NCI-H1092 treated with DMSO at 0.1 percent for 48 hours (cell line): ENCODE measurements around the gene SCAF11.
A peak's percentile ranks its signal among the peaks of the same experiment; 100 is the strongest.

Source experiments
- DNase-seq: peaks from one replicate; lab custom pipeline; 2025; lab: John Stamatoyannopoulos, UW

SCAF11 gene

DNA sequence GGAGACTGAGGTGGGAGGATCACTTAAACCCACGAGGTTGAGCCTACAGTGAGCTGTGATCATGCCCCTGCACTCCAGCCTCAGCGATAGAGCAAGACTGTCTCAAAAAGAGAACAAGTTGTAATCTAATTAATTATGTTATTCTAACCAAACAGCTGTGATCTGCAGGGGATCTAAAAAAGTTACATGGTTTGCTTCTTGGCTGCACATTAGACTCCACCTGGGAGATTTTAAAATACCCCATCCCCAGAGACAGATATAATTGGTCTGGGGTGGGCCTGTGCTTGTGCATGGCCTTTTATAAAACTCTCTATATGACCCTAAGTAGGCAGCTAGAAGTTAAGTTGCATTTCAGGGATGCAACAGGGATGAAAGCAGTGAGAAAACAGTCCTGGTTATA is 76.7 kb downstream of the SCAF11 start:
- DNase-seq = no peak

DNA sequence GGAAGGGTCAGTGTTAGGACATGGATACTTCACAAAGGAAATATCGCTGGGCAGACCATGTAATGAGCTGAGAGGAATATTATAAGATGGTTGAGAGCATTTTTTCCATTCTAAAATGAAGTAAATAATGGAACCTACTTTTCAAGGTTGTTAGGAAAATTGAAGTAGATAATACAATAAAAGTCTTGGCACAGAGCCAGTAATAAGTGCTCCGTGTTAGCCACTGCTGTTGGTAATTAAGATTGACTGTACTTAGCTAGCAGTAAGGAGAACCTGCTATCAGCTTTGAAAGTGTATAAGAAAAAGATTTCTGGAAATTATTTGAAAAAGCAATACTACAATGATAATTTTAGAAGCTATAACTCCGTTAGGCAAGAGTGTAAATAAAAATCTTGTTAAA is 77.6 kb downstream of the SCAF11 start:
- DNase-seq = peak; percentile 69

DNA sequence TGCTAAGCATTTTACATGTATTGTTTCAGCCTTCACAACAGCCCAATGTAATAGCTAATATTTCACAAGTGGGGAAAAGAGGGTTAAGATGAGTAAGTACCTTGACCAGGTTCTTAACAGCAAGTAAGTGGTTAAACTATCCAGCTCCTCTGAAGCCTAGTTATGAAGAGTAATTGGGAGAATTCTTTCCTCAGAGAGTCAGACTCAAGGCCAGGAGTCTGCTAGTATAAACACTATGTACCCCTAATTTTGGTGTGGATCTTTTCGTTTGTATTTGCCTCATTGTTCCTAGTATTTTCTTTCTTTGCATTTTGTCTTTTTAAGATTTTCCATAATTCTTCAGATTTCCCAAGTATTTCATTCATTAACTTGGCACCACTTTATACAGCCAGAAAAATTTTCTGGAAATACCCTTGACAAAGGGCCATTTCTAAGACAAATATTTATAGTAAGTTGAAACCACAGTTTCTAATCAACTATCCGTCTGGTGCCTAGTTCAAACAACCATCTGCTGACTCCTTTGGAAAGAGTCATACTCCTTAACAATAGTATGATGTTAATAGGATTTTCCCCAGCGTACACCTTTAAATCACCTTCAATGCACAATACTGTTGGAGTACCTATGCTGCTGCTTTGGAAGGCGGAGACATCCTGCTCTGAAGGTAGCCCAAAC is 81.2 kb downstream of the SCAF11 start:
- DNase-seq = no peak

DNA sequence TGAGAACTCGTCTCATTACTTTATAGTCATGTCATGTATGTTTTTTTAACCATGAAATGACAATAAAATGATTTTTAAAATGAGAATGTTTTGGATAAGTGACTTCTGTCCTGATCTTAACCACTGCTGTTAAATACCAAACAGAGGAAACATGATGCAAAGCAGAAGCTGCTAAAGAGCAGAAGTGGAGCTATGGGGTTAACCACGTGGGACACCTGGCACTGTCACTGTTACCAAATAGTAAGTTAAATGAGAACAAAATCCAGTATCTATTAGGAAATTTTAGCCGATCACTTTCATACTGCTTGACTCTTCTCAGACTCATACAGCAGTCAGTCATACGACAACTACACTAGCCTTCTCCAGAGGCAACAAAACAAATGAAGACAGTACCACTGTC is 82.4 kb downstream of the SCAF11 start:
- DNase-seq = no peak

DNA sequence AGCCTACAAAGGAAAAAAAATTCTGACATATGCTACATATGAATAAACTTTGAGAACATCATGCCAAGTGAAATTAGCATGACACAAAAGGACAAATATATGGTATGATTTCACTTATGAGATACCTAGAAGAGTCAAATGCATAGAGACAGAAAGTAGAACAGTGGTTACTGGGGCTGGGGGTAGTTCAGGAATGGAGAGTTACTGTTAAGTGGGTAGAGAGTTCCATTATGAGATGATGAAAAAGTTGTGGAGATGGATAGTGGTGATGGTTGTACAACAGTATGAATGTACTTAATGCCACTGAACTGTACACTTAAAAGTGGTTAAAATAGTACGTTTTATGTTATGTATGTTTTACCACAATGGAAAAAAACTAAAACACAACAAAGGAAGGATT is 92.3 kb downstream of the SCAF11 start:
- no peak for DNase-seq

DNA sequence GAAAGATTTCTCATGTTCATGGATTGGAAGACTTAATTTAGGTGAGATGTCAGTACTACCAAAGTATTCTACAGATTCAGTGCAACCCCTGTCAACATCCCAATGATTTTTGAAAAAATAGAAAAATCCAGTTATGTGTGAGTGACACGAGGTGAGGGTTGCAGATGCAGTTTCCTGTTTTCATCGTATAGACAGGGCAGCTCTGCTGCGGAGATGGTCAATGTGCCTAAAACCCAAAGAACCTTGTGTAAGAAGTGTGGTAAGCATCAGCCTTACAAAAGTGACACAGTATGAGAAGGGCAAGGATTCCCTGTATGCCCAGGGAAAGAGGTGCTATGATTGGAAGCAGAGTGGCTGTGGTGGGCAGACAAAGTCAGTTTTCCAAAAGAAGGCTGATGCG is 94.4 kb downstream of the SCAF11 start:
- no peak for DNase-seq

DNA sequence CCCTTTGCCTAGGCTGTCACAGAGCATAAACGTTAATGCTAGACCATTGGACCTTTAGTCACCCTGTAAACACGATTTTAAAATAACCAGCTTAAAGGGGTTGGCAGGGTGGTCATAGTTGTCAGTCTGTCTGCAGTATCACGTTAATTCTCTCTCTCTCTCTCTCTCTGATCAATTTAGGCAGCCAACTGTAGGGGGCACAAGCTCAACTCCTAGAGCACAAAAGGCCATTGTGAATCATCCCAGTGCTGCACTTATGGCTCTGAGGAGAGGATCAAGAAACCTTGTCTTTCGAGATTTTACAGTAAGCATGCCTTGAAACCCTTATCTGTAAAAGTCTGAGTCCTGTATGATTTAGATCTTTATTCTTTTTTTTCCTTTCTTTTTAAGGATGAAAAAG is 97.1 kb downstream of the SCAF11 start:
- no peak for DNase-seq

DNA sequence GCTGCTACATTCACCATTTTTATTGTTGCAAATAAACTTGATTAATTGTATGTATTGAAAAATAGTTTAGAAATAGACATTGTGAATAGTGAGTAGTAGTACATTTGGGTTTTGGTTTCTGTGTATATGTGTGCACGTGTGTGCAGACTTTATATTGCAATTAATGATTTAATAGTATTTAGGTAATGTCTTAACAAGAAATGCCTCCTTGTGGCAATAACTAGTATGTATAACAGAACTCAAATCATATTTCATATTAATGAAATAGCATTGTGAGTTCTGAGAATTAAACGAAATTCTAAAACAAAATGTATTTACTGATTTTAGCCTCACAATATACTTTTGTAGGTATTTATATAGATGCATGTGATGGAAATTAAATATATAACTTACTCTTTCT is 100.1 kb downstream of the SCAF11 start:
- DNase-seq = no peak

DNA sequence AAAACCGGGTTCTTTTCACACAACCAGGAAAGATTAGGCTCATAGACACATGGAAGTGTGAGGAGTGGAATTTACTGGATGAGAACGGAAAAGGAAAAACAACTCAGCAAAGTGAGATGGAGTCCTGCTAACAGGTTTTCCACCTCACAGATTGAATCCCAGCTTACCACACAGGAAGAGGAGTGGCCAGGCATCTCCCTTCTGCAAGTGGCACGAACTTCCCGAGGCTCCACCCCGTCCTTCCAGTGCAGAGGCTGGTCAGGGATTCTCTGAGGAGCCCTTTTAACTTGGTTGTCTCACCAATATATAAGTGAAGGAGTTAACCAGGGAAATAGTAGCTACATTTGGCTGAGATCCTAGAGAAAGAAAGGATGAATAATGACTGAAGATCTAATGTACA is 102.8 kb downstream of the SCAF11 start:
- no peak for DNase-seq

DNA sequence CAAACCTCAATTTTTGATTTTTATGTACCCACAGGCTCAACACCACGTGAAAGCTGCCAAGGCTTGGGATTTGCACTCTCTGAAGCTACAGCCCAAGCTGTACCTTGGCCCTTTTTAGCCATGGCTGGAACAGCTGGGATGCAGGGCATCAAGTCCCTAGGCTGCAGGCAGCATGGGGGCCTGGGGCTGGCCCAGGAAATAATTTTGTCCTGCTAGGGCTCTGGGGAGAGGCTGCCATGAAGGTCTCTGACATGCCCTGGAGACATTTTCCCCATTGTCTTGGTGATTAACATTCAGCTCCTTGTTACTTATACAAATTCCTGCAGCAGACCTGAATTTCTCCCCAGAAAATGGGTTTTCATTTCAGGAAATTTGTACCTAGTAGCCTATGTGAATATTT is 103.7 kb downstream of the SCAF11 start:
- no peak for DNase-seq

DNA sequence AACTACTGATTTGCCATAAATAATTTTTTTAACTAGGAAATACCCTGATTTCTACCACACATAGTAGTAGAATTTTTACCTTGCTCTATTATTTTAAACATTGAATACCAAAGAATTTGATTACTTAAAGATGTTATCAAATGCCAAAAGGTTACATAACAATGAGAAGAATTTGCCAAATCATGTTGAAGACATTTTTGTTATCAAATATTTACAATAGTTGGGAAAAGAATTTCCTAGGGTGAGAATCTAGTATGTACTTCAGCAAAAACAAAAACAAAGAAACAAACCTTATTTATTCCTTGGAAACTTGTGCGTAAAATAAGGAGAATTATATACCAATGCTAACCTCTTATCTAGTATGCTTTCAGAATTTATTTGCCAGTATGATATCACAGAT is 107.2 kb downstream of the SCAF11 start:
- no peak for DNase-seq

DNA sequence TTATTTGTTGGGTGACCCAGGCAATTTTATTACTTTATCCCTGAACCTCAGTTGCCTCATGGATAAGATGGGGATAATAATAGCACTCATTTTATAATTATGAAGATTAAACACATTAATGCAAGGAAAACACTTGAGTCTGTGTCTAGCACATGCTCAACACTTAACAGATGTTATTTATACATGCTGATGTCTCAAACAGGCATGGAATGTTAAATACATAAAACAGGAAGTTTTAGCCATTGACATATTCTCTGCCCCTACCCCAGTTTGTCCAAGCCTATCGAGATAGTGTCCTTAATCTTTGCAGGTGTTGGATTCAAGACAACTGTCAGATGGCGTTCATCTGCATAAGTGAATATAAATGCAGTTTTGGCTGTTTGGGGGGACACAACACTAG is 109.8 kb downstream of the SCAF11 start:
- no peak for DNase-seq

DNA sequence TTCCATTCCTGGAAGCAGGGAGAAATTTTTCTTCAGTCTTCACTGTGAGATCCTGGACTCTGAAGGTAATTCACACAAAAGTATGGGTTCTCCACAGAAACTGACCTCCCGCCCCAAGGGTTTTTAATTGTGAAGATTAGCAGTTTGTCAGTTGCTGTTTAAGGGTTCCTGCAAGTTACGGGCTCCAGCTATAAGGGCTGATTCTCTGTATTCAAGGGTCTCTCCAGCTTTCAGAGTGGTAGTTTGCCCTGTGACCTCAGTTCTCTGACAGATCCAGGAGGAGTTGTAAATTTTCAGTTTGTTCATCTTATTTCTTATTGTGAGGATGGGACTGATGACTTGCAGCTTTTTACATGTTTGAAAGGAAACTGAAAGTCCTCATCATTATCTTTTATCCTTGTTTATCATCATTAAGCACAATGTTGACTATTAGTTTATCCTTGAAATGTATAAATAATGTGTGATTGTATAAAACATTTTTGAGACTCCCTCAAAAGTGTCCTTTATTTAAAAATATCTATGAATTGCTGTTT is 110.9 kb downstream of the SCAF11 start:
- DNase-seq = no peak

DNA sequence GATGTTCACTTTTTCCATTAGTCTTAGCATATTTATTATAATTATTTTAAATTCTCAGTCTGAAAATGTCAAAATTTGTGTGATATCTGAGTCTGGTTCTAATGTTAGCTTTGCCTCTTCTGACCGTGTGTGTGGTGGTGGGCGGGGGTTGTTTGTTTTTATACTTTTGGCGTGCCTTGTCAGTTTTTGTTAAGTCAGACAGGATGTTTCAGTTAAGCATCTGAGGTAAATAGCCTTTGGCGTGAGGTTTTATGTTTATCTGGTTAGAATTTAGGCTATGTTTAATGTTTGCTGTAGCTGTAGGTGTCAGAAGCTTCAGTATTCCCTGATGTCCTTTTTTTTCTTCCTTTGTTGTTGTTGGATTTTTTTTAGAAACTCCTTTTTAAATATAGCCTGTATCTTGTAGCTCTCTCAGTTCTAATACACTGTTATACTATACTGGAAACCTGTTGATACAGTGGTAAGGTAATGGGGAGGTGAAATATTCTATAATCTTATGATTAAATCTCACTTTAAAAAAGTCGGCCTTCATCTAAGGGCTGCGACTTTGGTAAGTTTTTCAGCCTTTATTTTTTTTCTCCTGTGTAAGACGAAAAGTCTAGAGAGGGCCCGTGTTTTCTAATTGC is 111.6 kb downstream of the SCAF11 start:
- DNase-seq = no peak

DNA sequence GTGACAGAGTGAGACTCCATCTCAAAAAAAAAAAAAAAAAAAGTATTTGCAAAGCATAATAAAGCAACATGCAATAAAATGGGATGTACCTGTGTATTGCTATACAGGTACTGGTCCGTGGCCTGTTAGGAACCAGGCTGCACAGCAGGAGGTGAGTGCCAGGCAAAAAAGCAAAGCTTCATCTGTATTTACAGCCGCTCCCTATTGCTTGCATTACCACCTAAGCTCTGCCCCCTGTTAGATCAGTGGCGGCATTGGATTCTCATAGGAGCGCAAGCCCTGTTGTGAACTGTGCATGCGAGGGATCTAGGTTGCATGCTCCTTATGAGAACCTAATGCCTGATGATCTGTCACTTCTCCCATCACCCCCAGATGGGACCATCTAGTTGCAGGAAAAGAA is 113.3 kb downstream of the SCAF11 start:
- DNase-seq = no peak

DNA sequence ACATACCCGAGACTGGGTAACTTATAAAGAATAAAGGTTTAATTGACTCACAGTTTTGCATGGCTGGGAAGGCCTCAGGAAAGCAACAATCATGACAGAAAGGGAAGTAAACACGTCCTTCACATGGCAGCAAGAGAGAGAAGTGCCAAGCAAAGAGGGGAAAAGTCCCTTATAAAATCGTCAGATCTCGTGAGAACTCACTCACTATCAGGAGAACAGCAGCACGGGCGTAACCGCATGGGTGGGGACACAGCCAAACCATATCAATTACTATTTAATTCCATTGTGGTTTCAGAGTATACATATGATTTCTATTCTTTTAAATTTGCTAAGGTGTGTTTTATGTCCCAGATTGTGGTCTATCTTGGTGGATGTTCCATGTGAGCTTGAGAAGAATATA is 117.9 kb downstream of the SCAF11 start:
- DNase-seq = no peak
